Activated CD4-positive, alpha-beta T cell treated with anti-CD3 and anti-CD28 coated beads, Interleukin-10, Interleukin-2, amounts not matched to agents 100 ng/mL and 50 ng/mL, durations not matched to agents 16 hours and 8 hours (primary cell): ENCODE measurements around the gene MICAL3.

Source experiments
- DNase-seq: peaks from one replicate; pipeline ENCODE4 v3.0.0-alpha.2; 2020

Gene MICAL3

DNA sequence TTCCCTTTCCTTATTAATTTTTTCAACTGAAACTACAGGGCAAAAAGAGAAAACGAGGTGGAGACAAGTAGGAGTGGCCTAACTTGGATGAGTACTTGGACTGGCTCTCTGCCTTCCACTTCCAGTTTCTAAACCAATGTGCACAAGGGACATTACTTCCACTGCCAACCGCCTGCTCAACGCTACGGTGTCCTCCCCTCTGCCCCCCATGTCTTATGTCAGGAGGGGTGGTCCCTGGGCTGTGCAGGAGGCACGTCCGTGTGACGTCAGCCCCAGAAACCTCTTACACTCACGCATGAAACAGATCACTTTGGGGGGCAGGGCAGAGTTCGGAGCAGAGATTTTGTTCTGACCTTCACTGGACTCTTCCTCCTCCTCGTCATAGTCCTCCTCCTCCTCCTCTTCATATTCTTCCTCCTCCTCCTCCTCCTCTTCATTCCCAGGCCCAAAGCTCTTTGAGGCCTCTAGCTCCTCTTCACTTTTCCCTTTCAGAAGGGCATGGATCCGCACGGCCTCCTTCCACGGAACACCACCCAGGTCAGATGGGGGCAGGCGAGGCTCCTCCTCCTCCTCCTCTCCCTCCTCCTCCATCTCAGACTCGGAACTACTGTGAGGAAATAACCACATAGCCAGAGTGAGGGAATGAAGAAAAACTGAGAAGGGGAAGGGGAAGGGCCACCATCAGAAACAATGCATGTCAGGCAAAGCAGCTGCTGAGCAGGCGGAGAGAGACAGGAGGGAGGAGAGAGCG lies 192.7 kb downstream of the MICAL3 start:
- DNase-seq, result no peak

DNA sequence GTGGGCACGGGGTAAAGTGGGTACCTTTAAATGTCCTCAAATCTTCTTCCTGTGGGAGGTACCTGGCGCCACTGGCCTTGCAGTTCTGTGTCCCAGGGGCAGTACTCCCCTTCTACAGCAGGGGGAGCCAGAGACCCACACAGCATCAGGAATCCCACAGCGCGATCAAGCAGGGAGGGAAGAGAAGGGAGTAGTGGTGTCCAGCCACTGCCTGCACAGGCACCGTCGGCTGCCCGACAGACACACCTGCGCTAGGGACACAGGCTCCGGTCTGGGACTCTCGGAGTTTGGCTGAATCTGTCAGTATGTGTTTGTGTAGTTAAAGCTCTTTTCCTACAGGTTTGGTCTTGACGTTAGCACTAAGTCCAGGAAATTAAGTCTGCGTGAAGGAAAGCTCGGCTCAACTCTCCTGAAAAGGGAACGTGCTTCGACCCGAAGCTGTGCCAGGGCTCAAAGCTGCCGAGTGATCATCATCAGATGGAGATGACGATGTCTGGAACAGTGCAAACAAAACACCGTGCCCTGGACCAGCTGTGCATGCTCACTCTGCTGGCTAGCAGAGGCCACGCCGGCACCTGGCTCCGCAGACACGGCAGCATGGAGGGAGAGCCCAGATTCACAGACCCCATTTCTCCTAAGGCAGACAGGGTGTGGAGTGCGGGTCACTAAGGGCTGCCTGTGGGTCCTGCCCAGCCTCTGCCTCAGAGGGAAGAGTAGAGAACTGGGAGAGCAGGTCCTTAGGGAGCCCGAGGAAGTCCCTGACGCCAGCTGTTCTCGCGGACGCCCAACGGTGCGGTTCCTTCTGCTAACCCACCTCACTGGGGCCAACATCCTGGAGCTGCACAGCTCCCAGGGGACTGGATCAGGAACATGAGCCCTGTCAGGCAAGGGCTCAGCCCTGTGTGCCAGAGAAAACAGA lies 194.1 kb downstream of the MICAL3 start:
- DNase-seq, result peak; percentile 84

DNA sequence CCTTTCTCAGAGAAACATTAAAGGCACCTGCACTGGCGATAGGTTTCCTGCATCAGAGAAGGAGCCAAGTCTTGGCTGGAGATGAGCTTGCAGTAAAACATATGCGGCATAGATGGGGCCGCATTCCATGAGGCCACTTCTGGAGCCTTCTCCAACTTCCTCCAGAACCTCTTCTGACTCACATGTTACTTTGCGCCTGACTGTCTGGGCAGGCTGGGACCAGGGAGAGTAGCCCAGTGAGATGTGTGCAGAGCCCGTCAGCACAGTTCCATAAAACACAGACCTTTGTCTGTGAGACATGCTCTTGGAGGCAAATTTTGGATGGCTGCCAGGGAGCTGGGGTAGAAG lies 194.7 kb downstream of the MICAL3 start:
- DNase-seq, result no peak

DNA sequence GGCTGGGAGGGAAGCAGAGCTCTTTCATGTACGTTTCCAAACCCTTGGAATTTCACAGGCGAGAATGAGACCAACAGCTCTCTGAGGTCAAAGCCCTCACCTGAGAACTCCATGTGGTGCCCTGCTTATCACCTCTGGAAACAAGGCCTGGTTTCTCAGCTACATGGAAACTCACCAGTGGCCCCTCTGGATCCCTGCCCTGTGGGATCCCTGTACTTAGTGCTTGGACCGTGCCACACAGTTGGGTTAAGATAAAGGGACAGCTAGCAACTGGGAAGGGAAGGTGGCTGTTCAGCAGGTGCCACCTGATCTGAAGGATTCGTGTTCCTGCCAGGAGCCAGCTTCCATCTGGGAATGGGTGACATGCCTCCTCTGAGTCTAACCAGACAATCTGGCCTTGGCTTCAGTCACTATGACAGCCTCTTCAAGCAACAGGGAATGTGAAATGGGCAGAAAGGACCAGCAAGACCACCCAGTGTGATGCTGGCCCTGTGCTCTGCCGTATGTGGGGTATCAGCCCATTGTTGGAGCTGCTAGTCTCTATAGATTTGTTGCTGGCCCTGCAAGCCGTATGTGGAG lies 195.8 kb downstream of the MICAL3 start:
- DNase-seq, result no peak

DNA sequence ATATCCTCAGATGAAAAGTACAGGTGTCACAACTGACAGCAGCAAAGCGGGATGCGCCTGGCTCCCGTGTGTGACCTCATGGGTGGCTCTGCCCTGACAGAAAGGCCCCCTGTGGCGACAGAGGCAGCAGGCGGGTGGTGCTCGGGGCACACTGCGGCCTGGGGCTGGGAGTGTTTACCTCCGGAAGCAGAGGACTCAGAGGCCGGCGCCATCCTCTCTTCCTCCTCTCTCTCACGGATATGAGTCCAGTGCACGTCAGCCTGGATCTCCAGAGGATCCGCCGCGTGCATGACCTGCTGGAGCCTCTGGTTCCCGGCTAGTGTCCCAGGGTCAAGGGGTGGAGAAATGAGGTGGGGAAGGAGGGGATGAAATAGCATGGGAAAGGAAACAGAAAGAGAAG lies 196.9 kb downstream of the MICAL3 start:
- DNase-seq, result no peak

DNA sequence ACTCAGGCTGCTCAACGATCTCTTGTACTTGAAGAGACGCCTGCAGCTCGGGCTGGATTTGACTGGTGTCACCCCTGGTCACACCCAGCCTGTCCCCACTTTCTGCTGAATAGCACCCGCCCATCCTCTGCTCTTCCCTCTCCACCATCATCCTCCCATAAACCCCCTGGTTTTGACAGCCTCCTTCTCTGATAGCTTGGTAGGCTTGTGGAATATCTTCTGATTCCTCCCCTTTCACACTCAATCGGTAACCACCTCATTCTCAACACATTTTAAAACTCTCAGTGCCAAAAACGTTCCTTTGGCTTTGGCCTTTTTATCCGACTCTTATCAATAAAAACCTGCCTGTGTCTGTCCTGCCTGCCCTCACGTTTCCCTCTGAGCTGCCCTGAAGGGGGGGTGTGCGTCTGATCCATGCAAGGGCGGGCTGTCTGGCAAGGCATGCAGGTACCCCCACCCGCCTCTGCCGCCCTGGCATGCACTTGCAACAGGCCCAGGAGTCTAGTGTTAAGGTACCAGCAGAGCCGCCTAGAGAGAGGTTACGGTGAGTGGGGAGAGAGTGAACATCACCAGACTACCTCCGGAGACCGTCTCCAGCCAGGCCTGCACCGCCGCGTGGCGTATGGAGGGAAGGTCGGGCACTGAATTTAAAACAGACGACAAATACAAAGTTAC lies 198.3 kb downstream of the MICAL3 start:
- DNase-seq, result no peak

DNA sequence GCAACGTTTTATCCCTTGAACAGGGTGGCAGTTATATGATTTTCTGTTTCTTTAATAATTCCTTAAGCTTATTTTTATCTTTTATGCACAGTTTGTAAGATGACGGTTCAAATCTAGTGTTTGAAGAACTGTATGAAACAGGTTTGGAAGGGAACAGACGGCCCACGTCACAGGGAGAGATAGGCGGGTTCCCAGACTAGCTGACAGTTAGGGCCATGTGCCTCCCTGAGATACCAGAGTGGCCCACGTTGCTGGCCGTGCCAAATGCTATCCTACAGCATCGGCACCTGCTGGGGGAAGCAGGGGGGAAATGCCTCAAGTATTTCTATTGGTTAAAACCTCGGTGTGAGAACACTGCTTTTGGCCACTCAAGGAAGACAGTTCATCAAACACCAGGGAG lies 199.9 kb downstream of the MICAL3 start:
- no peak for DNase-seq

DNA sequence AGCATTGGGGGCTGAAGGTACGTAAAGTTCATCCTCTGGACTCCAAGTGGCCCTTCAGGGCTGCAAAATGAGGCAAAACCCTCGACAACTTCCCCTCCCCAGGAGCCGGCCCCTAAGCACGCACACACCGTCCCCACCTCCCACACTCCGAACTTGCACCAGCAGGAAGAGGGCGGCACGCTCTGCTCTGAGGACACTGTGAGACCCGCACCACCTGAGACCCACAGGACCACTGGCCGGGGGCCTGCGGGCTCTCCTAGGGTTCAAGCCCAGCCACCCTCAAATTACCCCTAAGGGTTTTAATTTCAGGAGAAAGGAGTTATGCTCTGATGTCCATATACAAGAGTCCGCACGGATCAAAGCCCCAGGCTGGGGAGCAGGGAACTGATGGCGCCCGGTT lies 200.4 kb downstream of the MICAL3 start:
- DNase-seq, result no peak

DNA sequence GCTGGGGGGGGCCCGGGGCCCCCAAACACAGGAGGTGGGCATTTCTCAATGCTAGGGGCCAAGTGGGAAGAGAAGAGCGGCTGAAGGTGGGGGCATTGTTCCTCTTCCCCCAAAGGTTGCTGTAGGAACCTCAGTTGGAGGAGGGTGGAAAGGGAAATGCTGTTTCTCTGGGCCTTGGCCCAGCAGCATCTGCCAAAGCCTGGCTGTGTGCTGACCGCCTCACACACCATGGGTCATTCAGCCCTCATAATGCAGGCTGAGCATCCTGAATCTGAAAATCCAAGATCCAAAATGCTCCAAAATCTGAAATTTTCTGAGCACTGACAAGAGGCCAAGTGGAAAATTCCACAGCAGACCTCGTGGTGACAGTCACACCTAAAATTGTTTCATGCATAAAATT lies 201.1 kb downstream of the MICAL3 start:
- DNase-seq, result no peak

DNA sequence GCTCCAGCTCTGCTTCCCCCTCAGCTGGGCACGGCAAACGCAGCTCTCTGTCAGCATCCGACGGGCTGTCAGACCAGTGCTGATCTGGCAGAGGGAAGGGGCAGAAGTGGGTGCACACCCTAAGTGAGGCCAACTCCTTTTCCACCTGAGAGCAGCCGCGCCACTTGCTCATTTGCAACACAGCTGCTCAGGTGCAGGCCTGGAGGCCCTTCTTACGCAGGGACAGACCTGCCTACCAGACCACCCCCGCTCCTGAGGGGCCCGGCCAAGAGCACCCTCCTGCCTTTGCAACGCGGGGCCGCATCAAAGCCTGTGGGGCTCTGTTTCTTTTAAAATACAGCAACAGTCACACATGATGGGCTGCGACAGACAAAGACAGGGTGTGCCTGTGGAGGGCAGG lies 202.3 kb downstream of the MICAL3 start:
- DNase-seq, result no peak

DNA sequence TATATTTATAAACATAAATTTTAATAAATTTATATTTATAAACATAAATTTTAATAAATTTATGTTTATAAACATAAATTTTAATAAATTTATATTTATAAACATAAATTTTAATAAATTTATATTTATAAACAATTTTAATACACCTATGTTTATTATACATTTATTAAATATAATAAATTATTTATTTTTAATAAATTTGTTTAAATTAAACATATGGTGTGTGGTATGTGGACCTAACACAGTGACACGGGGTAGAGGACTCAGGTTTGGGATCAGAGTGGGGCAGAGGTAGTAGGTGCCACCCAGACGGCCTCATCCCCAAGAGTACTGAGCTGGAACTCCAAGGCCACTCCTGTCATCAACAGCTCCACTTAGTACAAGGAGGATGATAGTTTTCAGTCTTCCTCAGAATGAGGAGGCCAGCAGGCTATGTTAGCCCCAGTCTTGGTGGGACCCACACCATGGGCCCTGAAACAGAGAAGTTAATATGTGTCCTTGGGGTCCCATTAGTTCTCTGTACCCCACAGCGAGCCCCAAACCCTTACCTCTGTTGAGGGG lies 203.4 kb downstream of the MICAL3 start:
- no peak for DNase-seq

DNA sequence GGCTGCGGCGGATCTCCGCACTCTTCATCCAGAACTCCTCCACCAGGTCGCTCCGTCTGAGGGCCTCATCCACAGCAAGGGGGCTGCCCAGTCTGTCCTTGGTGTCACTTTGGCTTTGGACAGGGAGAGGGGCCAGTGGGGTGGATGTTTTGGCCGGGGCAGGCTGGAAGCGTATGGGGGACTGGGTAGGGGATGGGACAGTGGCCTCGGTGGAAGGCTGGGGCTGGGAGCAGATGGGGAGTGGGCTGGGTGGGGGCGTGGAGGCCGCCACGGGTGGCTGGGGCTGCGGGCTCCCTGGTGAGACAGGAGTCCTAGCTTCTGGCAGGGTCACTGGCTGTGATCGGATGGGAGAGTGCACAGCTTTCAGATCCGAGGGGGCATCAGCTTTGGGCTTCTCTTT lies 205.7 kb downstream of the MICAL3 start:
- no peak for DNase-seq

DNA sequence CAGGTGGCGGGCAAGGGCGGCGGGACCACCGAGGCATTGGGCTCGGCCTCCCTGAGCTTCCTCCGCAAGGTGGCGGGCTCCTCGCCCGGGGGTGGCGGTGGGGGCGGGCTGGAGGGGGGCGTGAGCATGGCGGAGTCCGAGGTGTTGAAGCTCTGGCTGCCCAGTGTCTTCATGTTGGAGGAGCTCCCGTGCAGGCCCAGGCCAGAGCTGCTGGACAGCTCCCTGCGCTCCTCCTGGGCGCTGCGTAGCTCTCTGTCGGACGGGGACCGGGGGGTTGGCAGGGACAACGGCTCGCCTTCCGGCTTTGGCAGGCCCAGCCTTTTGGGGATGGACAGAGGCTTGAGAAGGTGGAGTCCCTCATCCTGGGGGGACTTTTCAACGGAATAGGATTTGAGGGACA lies 206.2 kb downstream of the MICAL3 start:
- DNase-seq, result no peak

DNA sequence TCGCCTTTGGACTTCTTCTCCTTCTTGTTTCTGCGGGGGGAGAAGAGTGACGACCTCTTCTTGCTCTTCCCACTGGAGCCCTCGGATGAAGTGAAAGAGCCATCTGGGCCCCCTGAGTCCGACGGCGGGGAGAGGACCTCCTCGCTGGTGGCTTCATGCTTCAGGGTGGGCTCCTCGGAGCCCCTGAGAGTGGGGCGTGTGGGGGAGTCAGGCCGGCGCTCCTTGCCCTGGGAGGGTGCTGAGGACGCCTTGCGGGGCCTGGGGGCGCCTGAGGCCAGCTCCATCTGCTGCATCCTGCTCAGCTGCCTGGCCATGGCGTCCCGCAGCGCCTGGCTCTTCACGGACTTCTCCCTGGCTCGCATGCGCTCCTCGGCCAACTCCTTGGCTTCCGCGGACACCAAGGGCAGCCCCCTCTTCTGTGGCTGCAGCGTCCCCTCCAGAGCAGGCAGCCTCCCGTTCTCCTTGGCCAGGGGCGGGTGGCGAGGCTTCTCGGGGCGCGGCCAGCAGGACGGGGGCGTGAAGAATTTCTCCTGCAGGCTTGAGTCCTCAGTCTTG lies 206.8 kb downstream of the MICAL3 start:
- no peak for DNase-seq

DNA sequence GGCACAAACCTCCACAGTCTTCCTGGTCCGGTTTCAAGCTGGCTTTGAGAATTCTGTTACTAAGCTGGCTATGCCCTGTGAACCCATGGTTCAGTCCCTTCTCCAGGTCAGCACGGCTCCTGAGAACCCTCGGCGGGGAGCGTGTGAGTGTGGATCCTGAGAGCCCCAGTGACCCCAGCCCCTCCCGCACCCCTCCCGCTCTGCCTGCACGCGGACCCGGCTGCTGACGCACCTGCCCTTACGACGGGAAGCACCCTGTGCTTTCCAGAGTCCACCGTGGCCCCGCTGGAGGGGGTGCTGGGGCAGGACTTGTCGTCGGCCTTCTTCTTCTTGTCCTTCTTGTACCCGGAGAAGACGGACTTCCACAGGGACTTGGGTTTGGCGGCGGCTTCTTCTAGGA lies 207.3 kb downstream of the MICAL3 start:
- no peak for DNase-seq

DNA sequence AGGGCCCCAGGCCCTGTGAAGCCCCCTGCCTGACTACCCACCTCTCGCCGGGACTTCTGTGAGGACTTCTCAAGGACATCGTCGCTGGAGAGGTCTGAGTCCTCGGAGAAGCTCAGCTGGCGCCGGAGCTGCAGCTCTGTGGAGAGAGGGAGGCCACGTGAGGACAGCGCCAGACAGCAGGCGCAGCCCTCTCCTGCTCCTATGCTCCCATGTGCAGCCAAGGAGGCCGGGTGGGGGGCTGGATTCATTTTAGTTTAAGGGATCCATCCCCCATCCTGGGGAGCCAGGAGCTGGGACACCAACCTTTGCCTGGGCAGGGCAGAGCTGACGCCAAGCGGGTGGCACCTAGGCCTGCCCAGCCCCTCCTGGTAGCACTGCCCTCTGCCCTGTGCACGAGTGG lies 207.7 kb downstream of the MICAL3 start:
- DNase-seq, result no peak

DNA sequence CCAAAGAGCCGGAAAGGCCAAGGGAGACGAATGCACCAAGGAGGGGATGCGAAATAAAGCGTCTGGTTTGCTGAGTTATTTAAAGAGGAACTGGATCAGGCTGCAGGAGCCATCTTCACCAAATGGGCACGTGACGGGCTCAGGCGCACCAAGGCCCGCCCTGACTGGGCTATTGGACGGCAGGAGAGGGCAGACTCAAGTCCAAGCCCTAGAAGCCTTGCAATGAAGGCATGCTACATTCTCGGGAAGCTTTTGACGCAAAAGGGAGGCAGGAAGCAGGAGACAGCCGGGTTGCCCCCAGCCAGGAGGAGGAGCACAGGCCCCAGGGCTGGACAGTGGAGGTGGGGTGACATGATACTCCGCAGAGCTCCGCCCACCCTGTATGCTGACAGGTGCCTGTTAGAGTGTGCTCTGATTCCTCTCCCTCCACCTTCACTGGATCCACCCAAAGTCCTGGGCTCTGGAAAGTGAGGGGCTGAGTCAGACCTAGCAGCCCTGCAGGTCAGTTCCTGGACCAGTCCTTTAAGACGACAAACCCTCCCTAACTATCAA lies 208.6 kb downstream of the MICAL3 start:
- DNase-seq, result no peak

DNA sequence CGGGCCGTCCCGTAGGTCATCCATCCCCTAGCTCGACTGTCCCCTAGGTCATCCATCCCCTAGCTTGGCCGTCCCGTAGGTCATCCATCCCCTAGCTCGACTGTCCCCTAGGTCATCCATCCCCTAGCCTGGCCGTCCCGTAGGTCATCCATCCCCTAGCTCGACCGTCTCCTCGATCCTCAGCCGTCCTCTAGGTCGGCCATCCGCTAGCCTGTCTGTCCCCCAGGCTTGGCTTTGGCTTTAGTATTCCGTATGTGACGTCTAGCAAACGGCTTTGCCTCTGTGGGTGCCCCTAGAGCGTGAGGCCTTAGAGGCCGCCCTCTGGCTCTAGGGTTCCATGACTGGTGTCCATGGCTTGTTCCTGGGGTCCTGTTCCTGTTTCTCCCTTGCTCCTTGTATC lies 209.5 kb downstream of the MICAL3 start:
- DNase-seq, result no peak

DNA sequence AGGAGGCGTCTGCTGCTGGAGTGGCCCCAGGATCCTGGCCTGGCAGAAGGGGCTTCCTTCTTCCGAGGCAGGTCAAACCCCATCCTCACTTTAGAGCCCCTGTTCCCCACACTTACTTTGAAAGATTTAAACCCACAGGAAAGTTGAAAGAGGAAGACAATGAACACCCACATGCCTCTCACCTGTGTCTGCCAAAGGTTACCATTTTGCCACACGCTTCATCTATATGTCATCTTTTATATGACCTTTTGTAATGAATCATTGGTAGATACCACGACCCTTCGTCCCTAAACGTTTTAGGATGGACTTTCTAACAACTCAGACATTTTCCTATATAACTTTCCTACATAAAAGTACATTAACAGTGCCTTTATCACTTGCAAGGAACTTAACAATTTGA lies 210.3 kb downstream of the MICAL3 start:
- DNase-seq, result no peak

DNA sequence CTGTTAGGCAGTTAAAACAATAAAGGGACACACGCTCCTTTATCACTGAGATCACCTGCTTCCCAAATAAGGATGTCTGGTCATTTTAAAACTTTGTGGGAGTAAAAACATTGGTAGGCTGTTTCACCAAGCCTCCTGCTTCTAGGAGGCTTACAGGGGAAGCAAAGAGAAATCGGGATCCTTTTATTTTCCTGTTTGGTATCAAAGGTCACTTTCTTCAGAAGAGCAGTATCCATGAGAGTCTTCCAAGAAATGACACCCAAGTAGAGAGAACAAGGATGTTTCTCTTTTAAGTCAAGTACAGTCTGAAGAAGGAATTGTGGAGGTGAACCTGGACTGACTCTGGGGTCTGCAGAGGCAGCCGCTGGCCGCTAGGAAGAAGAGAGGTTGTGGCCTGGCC lies 213.2 kb downstream of the MICAL3 start:
- no peak for DNase-seq

DNA sequence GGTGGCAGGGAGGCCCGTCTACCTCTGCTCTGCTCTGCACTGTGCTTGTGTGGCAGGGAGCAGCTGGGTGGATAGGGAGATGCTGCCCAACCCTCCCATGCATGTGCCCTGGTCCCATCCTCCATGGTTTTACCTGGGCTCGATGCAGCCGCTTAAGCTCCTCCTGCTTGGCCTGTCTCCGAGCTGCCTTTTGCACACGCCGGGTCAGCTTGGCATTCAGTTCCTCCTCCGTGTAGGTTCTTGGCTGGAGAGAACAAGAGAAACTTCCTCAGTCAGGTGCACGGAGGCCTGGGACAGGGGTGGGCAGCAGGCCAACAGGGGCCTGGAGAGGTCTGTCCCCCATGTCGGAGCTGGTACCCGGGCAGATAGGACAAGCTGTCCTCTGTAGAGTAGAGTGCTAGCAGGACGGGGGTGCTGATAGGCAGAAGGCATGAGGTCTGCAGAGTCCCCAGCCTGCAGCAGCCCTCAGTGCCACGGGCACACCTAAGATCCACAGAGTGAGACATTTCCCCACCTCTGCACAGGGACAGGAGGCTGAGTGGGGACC lies 213.7 kb downstream of the MICAL3 start:
- DNase-seq, result no peak

DNA sequence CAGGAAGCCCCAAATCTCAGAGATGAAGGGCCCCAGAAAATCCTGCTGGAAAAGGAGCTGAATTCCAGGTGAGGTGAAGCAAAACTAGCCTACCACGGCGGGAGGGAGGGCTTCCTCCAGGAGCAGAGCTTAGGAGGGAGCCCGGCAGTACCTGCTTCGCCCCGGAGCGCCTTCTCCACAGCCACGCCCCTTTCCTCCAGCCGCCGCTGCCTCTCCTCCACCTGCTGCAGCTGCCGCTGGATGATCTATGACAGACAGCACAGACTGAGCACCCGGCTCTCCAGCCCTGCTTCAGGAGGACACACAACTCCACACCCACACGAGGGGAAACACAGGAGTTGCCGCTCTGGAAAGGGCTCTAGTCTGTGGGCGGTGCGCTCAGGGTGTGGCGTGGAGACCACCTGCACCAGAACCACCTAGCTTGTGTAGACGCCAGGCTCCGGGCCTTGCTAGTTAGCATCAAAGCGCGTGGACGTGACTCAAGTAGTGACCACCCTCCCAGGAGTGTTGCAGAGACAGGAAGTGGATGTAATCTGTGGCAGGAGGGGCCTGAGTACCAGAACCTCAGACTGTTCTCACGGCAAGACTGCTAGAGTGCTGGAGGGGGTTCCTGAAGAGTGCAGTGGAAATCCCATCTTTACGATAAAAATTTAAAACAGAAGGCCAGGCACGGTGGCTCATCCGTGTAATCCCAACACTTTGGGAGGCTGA lies 215.5 kb downstream of the MICAL3 start:
- no peak for DNase-seq
